Measurements from ENCODE around the gene S100A3. TPM values are rescaled to one million over a fixed set of nuclear protein-coding genes. Genes with fewer than 3 reads are reported as not detected.
"Not testable (repeated sequence)": the region's sequence is repeated elsewhere in the genome, so short reads cannot be mapped to it uniquely, and the experiment has no call there.

Gene S100A3
- polyA plus RNA-seq, 5 donors = 0.21 to 0.66 TPM; not detected in 3

GRCh38 chr1:153535242-153536011 is 13.6 kb downstream of the S100A3 start, which contains the start of gene S100A6:
TSS of gene S100A6 (minus strand) at chr1:153535991. CDS start at chr1:153535339, 652 bp downstream.
- peak; percentile 21 to 28 for DNase-seq

DNA sequence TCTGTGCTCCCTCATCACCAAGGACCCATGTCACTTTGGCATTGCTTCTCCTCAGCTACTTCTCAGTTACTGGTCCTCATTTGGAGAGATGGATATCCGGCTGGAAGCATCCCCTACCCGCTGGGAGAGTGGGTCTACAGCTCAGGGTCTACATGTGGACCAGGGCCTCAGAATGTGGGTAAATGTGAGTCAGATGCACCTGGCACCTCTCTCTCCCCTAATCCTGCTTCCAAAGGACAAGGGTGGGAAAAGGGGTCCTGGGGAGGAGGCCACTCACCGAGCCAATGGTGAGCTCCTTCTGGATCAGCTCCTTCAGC is 14.2 kb downstream of the S100A3 start:
- DNase-seq = no peak

DNA sequence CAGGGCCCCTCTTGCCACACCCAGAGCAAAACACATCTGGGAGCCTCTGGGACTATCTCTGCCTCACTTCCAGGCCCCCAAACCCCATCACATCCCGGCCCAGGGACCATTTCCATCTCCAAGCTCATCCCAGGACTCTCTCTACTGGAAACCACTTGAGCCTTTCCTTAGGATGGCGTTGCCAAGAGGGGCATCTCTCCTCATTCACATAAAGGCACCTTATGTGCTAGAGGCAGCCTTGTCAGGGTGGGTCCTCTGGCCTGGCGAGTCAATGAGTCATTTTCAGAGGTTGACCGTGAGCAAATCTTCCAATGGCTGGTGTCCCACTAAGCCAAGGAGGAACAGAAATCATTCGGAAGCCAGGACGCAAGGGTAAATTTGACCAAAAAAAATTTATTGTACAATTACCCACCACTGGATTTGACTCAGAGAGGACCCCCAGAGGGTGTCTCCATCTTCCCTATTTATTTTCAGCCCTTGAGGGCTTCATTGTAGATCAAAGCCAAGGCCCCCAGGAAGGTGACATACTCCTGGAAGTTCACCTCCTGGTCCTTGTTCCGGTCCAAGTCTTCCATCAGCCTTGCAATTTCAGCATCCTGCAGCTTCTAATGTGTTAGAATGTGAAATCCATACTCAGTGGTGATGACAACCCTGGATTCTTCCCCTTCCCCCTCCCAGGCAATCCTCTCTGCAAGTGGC is 14.7 kb downstream of the S100A3 start:
- DNase-seq = no peak

DNA sequence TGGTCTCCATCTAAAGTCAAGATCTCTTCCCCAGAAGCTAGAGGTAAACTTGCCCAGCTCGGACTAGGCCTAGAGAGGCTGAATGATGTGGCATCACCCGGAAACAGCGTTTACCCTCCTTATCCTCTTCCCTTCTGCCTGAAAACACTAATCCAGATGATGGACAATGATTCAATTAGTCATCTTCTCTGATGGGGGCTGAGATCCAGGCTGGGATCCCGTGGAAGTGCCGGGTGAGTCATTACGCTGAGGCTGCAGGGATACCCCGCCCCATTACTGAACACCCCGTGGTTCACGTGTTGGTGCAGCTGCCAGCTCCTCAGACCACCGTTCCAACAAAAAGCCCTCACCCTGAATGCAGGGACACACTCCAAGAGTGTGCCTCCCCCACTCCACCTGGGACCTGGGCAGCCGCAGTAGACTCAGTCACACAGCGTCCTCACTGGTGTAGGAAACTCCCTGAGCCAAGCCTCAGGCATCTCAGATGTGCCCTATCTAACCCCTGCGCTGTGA is 15.3 kb downstream of the S100A3 start:
- DNase-seq = no peak

DNA sequence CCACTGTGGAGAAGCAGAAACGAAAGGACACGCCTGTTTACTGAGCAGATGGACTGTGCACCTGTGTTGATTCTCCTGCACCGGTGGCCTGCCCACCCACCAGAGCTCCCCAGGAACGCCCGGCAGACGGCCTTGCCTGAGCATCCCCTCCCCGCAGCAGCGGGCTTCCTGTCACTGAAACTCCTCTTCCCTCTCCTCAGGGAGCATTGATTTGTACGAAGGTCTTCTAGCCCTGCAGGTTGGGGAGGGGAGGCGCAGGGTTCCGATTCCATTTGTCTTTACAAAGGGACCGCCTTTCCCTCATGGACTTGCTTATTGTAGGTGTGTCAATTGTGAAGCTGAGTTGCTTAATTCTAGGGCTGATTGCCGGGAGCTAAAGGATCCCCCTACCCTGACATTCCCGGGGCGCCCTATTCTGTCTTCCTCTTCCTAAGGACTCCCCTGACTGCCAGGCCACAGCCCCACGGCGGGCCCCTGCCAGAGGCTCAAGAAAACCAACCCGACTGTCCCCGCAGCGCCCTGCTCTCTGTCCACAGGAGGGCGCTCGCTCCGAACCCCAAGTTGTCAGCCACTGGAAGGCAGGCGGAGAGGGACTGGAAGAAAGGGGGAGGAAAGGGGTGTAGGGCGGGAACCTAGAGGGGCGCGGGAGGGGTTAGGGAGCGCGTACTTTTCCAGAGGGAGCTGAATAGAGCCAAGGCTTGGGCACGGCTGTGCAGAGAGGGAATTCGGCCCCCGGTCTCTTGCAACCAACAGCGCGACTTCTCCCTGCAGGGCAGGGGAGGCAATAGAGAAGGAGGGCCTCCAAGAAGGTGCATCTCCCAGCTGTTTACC is 16.1 kb downstream of the S100A3 start:
- peak; percentile 74 to 77 for DNase-seq

DNA sequence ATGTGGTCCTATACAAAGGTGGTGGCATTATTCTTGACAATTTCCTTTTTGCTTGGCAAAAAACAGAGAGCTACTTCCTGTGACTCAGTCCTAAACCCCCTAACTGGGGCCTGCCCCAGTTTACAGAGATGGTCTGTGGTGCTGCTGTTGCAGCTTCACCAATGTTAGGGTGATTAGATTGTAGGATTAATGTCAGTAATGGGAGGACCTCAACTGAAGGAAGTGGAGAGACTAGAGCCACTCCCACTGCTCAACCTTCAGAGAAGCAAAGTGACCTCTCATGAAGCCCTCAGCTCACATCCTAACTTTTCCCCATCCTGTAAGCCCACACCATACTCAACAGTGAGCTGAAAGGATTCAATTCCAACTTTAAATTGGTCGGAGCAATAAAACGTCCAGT is 16.9 kb downstream of the S100A3 start:
- no peak for DNase-seq

- DNase-seq = no peak
These were observed 17.4 kb downstream of the S100A3 start for GRCh38 chr1:153531638-153532037.

DNA sequence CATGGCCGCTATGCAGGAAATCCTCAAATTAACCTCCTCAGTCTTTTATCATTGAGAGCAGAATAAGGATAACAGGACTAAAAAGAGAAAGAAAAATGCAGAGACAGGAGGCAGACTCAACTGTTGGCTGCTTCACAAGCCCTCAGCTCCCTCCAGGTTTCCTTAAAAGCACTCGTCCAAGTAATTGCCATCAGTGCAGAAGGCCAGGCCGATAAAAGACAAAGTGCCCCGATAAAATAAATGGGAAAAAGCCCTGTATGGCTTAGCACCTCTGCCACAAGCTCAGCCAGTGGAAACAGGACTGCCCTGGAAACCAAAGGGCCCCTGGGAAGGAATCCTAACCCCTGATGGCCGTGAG is 21.4 kb downstream of the S100A3 start:
- DNase-seq = no peak

GRCh38 chr1:153527023-153527682 is 21.9 kb downstream of the S100A3 start:
- DNase-seq = no peak

- no peak for DNase-seq
These were observed 22.9 kb downstream of the S100A3 start for GRCh38 chr1:153526132-153526543.

DNA sequence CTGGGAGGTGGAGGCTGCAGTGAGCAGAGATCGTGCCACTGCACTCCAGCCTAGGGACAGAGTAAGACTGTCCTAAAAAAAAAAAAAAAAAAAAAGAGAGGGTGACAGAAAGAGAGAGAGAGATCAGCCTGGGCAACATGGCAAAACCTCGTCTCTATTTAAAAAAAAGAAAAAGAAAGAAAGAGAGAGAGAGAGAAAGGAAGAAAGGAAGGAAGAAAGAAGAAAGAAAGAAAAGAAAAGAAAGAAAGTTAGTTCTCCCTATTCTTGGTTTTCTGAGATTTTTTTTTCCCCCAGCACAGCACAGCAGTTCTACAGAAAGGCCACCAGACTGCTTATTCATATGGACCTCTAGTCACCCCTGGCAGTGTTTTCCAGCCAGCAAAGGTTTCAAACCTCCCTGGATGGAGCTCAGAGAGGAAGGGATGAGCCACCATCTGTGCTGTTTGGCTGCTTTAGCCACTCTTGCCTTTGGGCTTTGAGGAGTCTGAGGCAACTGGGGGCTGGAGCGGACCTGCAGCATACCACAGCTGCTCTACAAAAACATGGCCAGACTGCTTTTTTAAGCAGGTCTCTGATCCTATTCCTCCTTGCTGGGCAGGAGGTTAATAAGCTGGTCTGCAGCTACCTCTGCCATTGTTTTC is 23.9 kb downstream of the S100A3 start:
- DNase-seq = no peak

GRCh38 chr1:153522353-153523048 is 26.6 kb downstream of the S100A3 start:
- not testable (repeated sequence) for DNase-seq

- DNase-seq = not testable (repeated sequence)
These were observed 27.2 kb downstream of the S100A3 start for GRCh38 chr1:153521808-153522207.

DNA sequence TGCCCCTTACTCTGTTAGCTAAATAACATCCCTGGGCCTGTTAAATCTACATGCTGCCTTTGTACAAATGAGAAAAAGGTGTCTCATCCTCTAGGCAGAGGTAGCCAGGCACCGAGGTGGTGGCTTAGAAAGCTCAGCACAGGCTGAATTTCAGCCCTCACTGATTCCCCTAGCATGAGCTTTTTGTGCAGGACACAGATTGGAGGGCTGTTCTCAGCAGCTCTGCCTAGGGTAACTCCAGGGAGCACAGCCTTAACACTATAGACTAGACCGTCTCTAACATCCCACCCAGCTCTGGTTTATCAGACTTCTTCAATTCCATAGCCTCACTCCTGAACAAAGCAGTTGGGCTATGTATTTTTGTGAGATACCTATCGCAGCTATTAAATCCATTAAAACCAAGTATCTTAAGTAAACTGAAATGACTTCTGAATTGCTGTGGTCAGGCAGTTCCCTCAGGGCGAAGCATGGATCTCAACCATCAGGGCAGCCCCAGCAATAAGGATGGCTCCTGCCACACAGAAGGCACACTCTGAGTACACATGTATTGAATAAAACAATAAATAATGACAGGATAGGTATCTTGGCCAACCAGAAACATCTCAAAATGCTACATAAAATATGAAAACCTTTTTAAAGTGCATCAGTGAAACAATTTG is 28.1 kb downstream of the S100A3 start:
- DNase-seq = no peak

DNA sequence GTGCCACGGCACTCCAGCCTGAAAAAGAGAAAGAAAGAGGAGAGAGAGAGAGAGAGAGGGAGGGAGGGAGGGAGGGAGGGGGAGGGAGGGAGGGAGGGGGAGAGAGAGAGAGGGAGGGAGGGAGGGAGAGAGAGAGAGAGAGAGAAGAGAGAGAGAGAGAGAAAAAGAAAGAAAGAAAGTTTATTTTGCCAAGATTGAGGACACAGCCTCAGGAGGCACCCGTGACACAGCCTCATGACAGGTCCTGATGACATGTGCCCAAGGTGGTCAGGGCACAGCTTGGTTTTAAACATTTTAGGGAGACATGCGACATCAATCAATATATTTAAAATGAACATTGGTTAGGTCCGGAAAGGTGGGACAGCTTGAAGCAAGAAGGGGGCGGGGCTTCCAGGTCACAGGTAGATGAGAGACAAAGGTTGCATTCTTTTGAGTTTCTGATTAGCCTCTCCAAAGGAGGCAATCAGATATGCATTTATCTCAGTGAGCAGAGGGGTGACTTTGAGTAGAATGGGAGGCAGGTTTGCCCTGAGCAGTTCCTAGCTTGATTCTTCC is 28.8 kb downstream of the S100A3 start:
- DNase-seq = not testable (repeated sequence)

DNA sequence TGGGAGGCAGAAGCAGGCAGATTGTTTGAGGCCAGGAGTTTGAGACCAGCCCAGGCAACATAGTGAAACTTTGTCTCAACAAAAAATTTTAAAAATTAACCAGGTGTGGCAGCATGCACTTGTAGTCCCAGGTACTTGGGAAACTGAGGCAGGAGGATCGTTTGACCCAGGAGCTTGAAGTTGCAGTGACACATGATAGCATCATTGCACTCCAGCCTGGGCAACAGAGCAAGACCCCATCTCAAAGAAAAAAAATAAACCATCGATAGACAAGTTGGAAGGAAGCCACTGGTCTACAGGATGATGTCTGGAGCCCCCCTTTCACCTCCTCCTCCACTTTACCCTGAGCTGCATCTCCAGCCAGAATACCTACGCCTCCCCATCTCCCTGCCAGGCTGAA is 29.8 kb downstream of the S100A3 start:
- DNase-seq = no peak

DNA sequence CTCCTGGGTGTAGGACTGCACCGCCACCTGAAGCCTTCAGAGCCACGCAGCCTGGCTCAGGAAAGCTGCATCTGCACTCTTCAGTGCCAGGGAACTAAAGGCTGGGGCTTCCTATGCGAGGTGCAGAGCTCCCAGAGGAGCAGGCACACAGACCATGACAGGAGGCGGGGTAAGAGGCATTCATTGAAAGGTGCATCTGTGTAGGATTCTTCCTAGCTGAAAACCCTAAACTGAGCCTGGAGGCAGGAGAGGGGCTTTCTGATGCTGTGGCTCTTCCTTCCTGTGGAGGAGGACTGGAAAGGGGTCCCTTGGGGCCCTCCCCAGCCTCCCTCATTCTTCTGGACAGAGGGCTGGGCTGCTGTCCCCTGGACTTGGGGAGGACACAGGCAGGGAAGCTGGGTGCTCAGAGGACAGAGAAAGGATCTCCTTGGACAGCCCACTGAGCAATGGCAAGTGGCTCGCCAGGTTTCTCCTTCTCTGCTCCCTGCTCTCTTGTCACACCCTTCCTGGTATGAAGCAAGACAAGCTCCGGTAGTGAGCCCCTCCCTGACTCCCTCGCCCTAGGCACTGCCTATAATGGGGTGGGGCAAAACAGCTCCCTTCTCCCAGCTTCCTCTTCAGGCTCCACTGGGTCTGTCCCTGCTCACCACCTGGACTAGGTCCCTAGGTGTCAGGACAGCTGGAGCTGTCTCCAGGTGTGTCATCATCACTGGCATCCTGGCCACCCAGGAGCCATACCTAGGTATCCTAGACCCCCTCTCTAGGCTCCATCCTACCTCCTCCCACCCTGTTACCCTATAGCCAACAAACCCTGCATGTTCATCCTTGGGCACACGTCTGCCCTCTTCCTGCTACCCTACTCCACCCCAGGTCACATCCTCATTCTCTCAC is 33.3 kb downstream of the S100A3 start:
- no peak for DNase-seq

GRCh38 chr1:153513666-153514065 is 35.4 kb downstream of the S100A3 start:
- no peak for DNase-seq

- no peak for DNase-seq
These were observed 36.0 kb downstream of the S100A3 start for GRCh38 chr1:153513023-153513422.
